HepG2 (cell line): Measurements from ENCODE around the gene NOL8. TPM values are rescaled to one million over a fixed set of nuclear protein-coding genes. Genes with fewer than 3 reads are reported as not detected.
A peak's percentile ranks its signal among the peaks of the same experiment; 100 is the strongest.

ENCODE experiments used
- CEBPG ChIP-seq: IDR thresholded peaks from 2 replicates; pipeline ENCODE4 v1.6.1; 2016
- FIP1L1 ChIP-seq: fragments of 200-400 bp; formaldehyde crosslinking; IDR thresholded peaks from 2 replicates; pipeline ENCODE4 v1.6.1; 2018; ENCODE audit warnings: low read depth, mild to moderate bottlenecking, low read length, moderate library complexity, borderline replicate concordance; ENCODE audit not compliant: insufficient read depth
- NFYB ChIP-seq: sonication (generic); formaldehyde crosslinking; IDR thresholded peaks from 2 replicates; pipeline ENCODE4 v1.4.0; 2020; ENCODE audit warnings: missing genetic modification reagents
- NKX3-1 ChIP-seq: sonication (generic); formaldehyde crosslinking; IDR thresholded peaks from 2 replicates; pipeline ENCODE4 v1.5.0; 2020; ENCODE audit warnings: missing genetic modification reagents
- RBFOX2 ChIP-seq: fragments of 200-400 bp; formaldehyde crosslinking; IDR thresholded peaks from 2 replicates; pipeline ENCODE4 v1.6.1; 2017; ENCODE audit warnings: low read depth, mild to moderate bottlenecking, low read length
- SALL2 ChIP-seq: sonication (generic); formaldehyde crosslinking; IDR thresholded peaks from 2 replicates; pipeline ENCODE4 v1.8.1; 2023; ENCODE audit warnings: mild to moderate bottlenecking, missing genetic modification reagents, inconsistent platforms
- SETDB1 ChIP-seq: sonication (generic); formaldehyde crosslinking; IDR thresholded peaks from 2 replicates; pipeline ENCODE4 v1.5.1; 2020; ENCODE audit warnings: missing genetic modification reagents, mild to moderate bottlenecking, borderline replicate concordance
- ZBTB21 ChIP-seq: sonication (generic); formaldehyde crosslinking; IDR thresholded peaks from 2 replicates; pipeline ENCODE4 v1.4.0; 2020; ENCODE audit warnings: missing genetic modification reagents
- ZNF564 ChIP-seq: sonication (generic); formaldehyde crosslinking; IDR thresholded peaks from 2 replicates; pipeline ENCODE4 v1.8.1; 2023; ENCODE audit warnings: mild to moderate bottlenecking, missing genetic modification reagents
- ZNF749 ChIP-seq: sonication (generic); formaldehyde crosslinking; IDR thresholded peaks from 2 replicates; pipeline ENCODE4 v1.8.0; 2022; ENCODE audit warnings: mild to moderate bottlenecking, missing genetic modification reagents, moderate library complexity, borderline replicate concordance
- ZSCAN12 ChIP-seq: sonication (generic); formaldehyde crosslinking; IDR thresholded peaks from 2 replicates; pipeline ENCODE4 v1.9.0; 2021; ENCODE audit warnings: mild to moderate bottlenecking, missing genetic modification reagents
- ZZZ3 ChIP-seq: sonication (generic); formaldehyde crosslinking; IDR thresholded peaks from 2 replicates; pipeline ENCODE4 v1.4.0; 2020; ENCODE audit warnings: missing genetic modification reagents, mild to moderate bottlenecking, borderline replicate concordance
- polyA plus RNA-seq, 8 experiments: library from polyadenylated mRNA; depleted of rRNA in 3 of 8; stranded (reverse) in 7 of 8; unstranded in 1 of 8; fragments of >200 nt; fragmentation: Illumina TruSeq in 4 of 8; extraction: Trizol in 4 of 8; gene quantifications; 2 replicates each; pipeline versions ENCODE4 v1.2.1 to v1.2.3, GENCODE V29; 2011 to 2016; ENCODE audit warnings: low read depth in 4 of 8, missing spikeins in 1 of 8, mixed read lengths in 1 of 8; ENCODE audit not compliant: insufficient read depth in 1 of 8
- total RNA-seq, 5 experiments: library from RNA; depleted of rRNA; stranded (reverse); fragments of >200 nt; fragmentation: Illumina TruSeq; extraction: Trizol; gene quantifications; 2 replicates each; pipeline ENCODE4 v1.2.3, GENCODE V29; 2016; ENCODE audit warnings: low read depth in 1 of 5
- TF ChIP-seq, protein P1 (sequence below): sonication (generic); formaldehyde crosslinking; conservative IDR thresholded peaks from 2 replicates; pipeline ENCODE4 v1.4.0; 2020; ENCODE audit warnings: mild to moderate bottlenecking, missing genetic modification reagents, moderate library complexity
- TF ChIP-seq, protein P2 (sequence below): sonication (generic); formaldehyde crosslinking; IDR thresholded peaks from 2 replicates; pipeline ENCODE4 v1.5.0; 2020; ENCODE audit warnings: missing genetic modification reagents
- TF ChIP-seq, protein P3 (sequence below): sonication (generic); formaldehyde crosslinking; IDR thresholded peaks from 2 replicates; pipeline ENCODE4 v1.4.0; 2020; ENCODE audit warnings: missing genetic modification reagents, borderline replicate concordance
- TF ChIP-seq, protein P4 (sequence below): sonication (generic); formaldehyde crosslinking; IDR thresholded peaks from 2 replicates; pipeline ENCODE4 v1.8.1; 2023; ENCODE audit warnings: missing genetic modification reagents, mild to moderate bottlenecking, borderline replicate concordance
- TF ChIP-seq, protein P5 (sequence below): sonication (generic); formaldehyde crosslinking; IDR thresholded peaks from 2 replicates; pipeline ENCODE4 v1.4.0; 2020; ENCODE audit warnings: missing genetic modification reagents

The NOL8 gene
- total and polyA plus RNA-seq, 2 of the 13 experiments (the other 11 are each of a cell fraction or from before 2014, with no cell fraction given), result 12.8 to 36.3 TPM

DNA sequence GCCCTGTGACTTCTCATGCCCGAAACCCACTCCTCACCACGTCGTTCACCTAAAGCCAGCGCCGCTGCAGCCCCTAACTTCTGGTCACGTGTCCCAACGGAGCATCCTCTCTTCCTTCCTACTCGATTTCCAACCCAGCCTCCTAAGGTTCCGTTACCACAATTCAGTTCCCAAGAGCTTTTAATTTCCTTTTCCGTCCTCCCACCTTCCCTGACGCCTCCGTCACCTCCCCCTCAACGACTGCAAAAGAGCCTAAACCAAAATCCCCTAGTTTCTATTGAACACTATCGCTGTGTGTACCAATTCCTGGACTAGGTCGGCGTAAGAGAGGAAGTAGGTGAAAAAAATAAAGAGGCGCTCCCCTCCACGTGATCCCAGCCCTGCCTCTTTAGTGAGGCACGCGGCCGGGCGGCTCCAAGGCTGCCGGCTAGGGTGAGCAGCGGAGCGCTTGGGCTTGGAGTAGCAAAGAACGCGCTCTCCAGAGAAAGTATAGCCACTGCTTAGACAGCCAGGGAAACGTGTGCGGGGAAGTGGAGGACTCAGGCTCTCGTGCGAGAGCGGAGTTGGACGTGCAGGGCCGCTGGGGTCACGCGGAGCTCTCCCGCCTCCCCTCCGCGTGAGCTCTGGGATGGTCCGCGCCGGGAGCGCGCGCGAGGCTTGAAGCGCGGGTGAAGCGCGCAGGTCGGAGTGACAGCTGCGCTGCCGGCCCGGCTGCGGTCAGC, at the start of gene NOL8, which contains the start of gene CENPP (continued):
- TF ChIP-seq, protein P1, sequence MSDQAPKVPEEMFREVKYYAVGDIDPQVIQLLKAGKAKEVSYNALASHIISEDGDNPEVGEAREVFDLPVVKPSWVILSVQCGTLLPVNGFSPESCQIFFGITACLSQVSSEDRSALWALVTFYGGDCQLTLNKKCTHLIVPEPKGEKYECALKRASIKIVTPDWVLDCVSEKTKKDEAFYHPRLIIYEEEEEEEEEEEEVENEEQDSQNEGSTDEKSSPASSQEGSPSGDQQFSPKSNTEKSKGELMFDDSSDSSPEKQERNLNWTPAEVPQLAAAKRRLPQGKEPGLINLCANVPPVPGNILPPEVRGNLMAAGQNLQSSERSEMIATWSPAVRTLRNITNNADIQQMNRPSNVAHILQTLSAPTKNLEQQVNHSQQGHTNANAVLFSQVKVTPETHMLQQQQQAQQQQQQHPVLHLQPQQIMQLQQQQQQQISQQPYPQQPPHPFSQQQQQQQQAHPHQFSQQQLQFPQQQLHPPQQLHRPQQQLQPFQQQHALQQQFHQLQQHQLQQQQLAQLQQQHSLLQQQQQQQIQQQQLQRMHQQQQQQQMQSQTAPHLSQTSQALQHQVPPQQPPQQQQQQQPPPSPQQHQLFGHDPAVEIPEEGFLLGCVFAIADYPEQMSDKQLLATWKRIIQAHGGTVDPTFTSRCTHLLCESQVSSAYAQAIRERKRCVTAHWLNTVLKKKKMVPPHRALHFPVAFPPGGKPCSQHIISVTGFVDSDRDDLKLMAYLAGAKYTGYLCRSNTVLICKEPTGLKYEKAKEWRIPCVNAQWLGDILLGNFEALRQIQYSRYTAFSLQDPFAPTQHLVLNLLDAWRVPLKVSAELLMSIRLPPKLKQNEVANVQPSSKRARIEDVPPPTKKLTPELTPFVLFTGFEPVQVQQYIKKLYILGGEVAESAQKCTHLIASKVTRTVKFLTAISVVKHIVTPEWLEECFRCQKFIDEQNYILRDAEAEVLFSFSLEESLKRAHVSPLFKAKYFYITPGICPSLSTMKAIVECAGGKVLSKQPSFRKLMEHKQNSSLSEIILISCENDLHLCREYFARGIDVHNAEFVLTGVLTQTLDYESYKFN, result peak; percentile 19; the same call in 1 of the 2 replicates
- peak; percentile 85; the same call in 1 of the 2 replicates for TF ChIP-seq ZNF749 (CRISPR knock-in tag)
- peak; percentile 71; the same call in 1 of the 2 replicates for TF ChIP-seq SALL2 (CRISPR knock-in tag)
- TF ChIP-seq NFYB, result peak; percentile 38; the same call in 1 of the 2 replicates
- peak; percentile 55 for TF ChIP-seq RBFOX2
- TF ChIP-seq NKX3-1 (CRISPR knock-in tag), result no peak; the same call in 1 of the 2 replicates
- no peak; the same call in 1 of the 2 replicates for TF ChIP-seq ZNF564 (CRISPR knock-in tag)
- TF ChIP-seq SETDB1, result no peak; the same call in 1 of the 2 replicates
- no peak for TF ChIP-seq FIP1L1
- TF ChIP-seq, protein P2, sequence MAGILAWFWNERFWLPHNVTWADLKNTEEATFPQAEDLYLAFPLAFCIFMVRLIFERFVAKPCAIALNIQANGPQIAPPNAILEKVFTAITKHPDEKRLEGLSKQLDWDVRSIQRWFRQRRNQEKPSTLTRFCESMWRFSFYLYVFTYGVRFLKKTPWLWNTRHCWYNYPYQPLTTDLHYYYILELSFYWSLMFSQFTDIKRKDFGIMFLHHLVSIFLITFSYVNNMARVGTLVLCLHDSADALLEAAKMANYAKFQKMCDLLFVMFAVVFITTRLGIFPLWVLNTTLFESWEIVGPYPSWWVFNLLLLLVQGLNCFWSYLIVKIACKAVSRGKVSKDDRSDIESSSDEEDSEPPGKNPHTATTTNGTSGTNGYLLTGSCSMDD, result no peak
- TF ChIP-seq, protein P3, sequence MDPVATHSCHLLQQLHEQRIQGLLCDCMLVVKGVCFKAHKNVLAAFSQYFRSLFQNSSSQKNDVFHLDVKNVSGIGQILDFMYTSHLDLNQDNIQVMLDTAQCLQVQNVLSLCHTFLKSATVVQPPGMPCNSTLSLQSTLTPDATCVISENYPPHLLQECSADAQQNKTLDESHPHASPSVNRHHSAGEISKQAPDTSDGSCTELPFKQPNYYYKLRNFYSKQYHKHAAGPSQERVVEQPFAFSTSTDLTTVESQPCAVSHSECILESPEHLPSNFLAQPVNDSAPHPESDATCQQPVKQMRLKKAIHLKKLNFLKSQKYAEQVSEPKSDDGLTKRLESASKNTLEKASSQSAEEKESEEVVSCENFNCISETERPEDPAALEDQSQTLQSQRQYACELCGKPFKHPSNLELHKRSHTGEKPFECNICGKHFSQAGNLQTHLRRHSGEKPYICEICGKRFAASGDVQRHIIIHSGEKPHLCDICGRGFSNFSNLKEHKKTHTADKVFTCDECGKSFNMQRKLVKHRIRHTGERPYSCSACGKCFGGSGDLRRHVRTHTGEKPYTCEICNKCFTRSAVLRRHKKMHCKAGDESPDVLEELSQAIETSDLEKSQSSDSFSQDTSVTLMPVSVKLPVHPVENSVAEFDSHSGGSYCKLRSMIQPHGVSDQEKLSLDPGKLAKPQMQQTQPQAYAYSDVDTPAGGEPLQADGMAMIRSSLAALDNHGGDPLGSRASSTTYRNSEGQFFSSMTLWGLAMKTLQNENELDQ (CRISPR knock-in tag), result peak; percentile 5; the same call in 1 of the 2 replicates
- TF ChIP-seq CEBPG, result peak; percentile 6; the same call in 1 of the 2 replicates
- TF ChIP-seq, protein P4, sequence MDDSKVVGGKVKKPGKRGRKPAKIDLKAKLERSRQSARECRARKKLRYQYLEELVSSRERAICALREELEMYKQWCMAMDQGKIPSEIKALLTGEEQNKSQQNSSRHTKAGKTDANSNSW (CRISPR knock-in tag), result 0 out of 2 replicates have a peak, but pooled peaks have one; percentile 15
- TF ChIP-seq, protein P5, sequence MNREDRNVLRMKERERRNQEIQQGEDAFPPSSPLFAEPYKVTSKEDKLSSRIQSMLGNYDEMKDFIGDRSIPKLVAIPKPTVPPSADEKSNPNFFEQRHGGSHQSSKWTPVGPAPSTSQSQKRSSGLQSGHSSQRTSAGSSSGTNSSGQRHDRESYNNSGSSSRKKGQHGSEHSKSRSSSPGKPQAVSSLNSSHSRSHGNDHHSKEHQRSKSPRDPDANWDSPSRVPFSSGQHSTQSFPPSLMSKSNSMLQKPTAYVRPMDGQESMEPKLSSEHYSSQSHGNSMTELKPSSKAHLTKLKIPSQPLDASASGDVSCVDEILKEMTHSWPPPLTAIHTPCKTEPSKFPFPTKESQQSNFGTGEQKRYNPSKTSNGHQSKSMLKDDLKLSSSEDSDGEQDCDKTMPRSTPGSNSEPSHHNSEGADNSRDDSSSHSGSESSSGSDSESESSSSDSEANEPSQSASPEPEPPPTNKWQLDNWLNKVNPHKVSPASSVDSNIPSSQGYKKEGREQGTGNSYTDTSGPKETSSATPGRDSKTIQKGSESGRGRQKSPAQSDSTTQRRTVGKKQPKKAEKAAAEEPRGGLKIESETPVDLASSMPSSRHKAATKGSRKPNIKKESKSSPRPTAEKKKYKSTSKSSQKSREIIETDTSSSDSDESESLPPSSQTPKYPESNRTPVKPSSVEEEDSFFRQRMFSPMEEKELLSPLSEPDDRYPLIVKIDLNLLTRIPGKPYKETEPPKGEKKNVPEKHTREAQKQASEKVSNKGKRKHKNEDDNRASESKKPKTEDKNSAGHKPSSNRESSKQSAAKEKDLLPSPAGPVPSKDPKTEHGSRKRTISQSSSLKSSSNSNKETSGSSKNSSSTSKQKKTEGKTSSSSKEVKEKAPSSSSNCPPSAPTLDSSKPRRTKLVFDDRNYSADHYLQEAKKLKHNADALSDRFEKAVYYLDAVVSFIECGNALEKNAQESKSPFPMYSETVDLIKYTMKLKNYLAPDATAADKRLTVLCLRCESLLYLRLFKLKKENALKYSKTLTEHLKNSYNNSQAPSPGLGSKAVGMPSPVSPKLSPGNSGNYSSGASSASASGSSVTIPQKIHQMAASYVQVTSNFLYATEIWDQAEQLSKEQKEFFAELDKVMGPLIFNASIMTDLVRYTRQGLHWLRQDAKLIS, result no peak; the same call in none of the 2 replicates
- no peak for TF ChIP-seq ZBTB21
- TF ChIP-seq ZSCAN12 (CRISPR knock-in tag), result no peak
- TF ChIP-seq ZZZ3 (CRISPR knock-in tag), result no peak
